ENCODE data around the gene ERP27. TPM values are rescaled to one million over a fixed set of nuclear protein-coding genes. Genes with fewer than 3 reads are reported as not detected.

The ERP27 gene
- polyA plus RNA-seq, 1 of the 3 experiments (the other 2 are of a cell fraction), result 0.64 TPM

- no peak for TF ChIP-seq RAD21 (IDR thresholded peaks at IDR 0.05; ENCODE audit: low read length)
- TF ChIP-seq IRF3 (IDR thresholded peaks at IDR 0.05; ENCODE audit: low read depth, low read length), result no peak
- no peak for TF ChIP-seq NRF1 (IDR thresholded peaks at IDR 0.05; ENCODE audit: low read depth, low read length)
- TF ChIP-seq SIN3A (IDR thresholded peaks at IDR 0.05; ENCODE audit: borderline replicate concordance, low read depth, low read length), result no peak
- no peak for TF ChIP-seq SMC3 (IDR thresholded peaks at IDR 0.05; ENCODE audit: low read depth, low read length)
- TF ChIP-seq FOXM1 (IDR thresholded peaks at IDR 0.05; ENCODE audit: low read depth), result no peak
- no peak for TF ChIP-seq RCOR1 (IDR thresholded peaks at IDR 0.05; ENCODE audit: low read length)
- TF ChIP-seq ELF1 (IDR thresholded peaks at IDR 0.05), result no peak
Observed at GRCh38 chr12:14984036-14984435, 45.7 kb upstream of the ERP27 start (continued).

GRCh38 chr12:14982991-14983390 is 44.7 kb upstream of the ERP27 start:
- Histone ChIP-seq H2AFZ (ENCODE audit: low read depth) (no peak overlapping the region), H3K27ac (ENCODE audit: low read depth in 2 of 2, low read length in 1 of 2) (no peak overlapping the region), H3K9ac (no peak overlapping the region), H3K9me3 (0 out of 2 replicates have a peak, but pooled peaks cover 6% of the 10 kb centered on the region), H3K27me3 (ENCODE audit: insufficient read depth) (no peaks in the 10 kb centered on the region), H3K4me3 (ENCODE audit: low read depth in 2 of 2, low read length in 1 of 2) (no peak overlapping the region), H3K9me2 (no peaks in the 10 kb centered on the region), H3F3A (replicated peaks; ENCODE audit: insufficient read depth) (no peaks in the 10 kb centered on the region), H3K4me1 (ENCODE audit: control insufficient read depth in 1 of 2, insufficient read depth in 2 of 2, low read depth in 1 of 2, low read length in 1 of 2) (no peaks in the 10 kb centered on the region), H4K20me1 (ENCODE audit: insufficient read depth) (no peaks in the 10 kb centered on the region), H3K4me2 (no peak overlapping the region), H3K79me2 (ENCODE audit: insufficient read depth) (no peaks in the 10 kb centered on the region), H3K36me3 (replicated peaks in 1 of 2; ENCODE audit: control insufficient read depth in 1 of 2, insufficient read depth in 2 of 2, low read length in 1 of 2) (no peaks in the 10 kb centered on the region)
- ChIA-PET POLR2A (no interaction called here), CTCF (interaction anchor here (1.1 to 1.2 kb wide), 2 partner anchors 13 to 239 kb away, joined by 3 to 4 read pairs; partner anchors contain the start of gene RERG)
- WGBS (ENCODE audit: low lambda C conversion rate), result 42% methylated on average over 2 of the region's 2 CpGs
- DNase-seq, result no peak
- TF ChIP-seq IRF3 (IDR thresholded peaks at IDR 0.05; ENCODE audit: low read depth, low read length) (no peak), TAF1 (IDR thresholded peaks at IDR 0.05; ENCODE audit: borderline replicate concordance, low read depth, low read length) (no peak), RFX5 (IDR thresholded peaks at IDR 0.05; ENCODE audit: low read length) (no peak), RCOR1 (IDR thresholded peaks at IDR 0.05; ENCODE audit: low read length) (no peak), CHD2 (IDR thresholded peaks at IDR 0.05; ENCODE audit: low read length, partially characterized antibody) (no peak), EP300 (IDR thresholded peaks at IDR 0.05; ENCODE audit: borderline replicate concordance in 1 of 2, low read depth in 1 of 2, low read length in 1 of 2) (no peak), CTCF (IDR thresholded peaks at IDR 0.05) (no peak), GATA2 (CRISPR knock-in tag; IDR thresholded peaks at IDR 0.05) (no peak), NRF1 (IDR thresholded peaks at IDR 0.05; ENCODE audit: low read depth, low read length) (no peak), FOXM1 (IDR thresholded peaks at IDR 0.05; ENCODE audit: low read depth) (no peak), USF2 (IDR thresholded peaks at IDR 0.05; ENCODE audit: borderline replicate concordance, low read depth, low read length) (no peak), GABPA (IDR thresholded peaks at IDR 0.05; ENCODE audit: low read depth) (no peak), PBX3 (IDR thresholded peaks at IDR 0.05) (no peak), TEAD4 (IDR thresholded peaks at IDR 0.05; ENCODE audit: borderline replicate concordance, insufficient read depth) (no peak), ELF1 (IDR thresholded peaks at IDR 0.05) (no peak), RAD21 (IDR thresholded peaks at IDR 0.05; ENCODE audit: low read length) (no peak)
